Smooth muscle cell of trachea (primary cell): ENCODE measurements around the gene CNTN4. TPM values are rescaled to one million over a fixed set of nuclear protein-coding genes. Genes with fewer than 3 reads are reported as not detected.

Source experiments
- total RNA-seq: library from RNA; depleted of rRNA; stranded (reverse); fragments of >200 nt; gene quantifications from 2 replicates; pipeline ENCODE4 v1.2.1, GENCODE V29; 2014

The CNTN4 gene
- total RNA-seq: under 0.01 TPM in 1 of 2 replicates, not detected in the other

GRCh38 chr3:2098398-2099027 is at the start of gene CNTN4:
Gene CNTN4 (plus strand): TSS chr3:2098866.

